ENCODE results near the gene DRD1.

The DRD1 gene

GRCh38 chr5:175392236-175392635 lies 51.7 kb downstream of the DRD1 start:
- TF ChIP-seq CTCF (IDR thresholded peaks at IDR 0.05): no peak
- H3K36me3 ChIP-seq: no peaks in the 10 kb centered on the region
- H3K9me3 ChIP-seq: no peaks in the 10 kb centered on the region
- H3K27ac ChIP-seq: no peak overlapping the region
- no peaks in the 10 kb centered on the region for H3K27me3 ChIP-seq
- H3K4me1 ChIP-seq (ENCODE audit: control insufficient read depth in 1 of 2, insufficient read depth in 1 of 2, low read depth in 1 of 2, low read length in 1 of 2): no peaks in the 10 kb centered on the region
- no peak overlapping the region for H3K4me3 ChIP-seq (ENCODE audit: low read depth in 1 of 2, low read length in 1 of 2)

GRCh38 chr5:175390352-175391083 lies 53.5 kb downstream of the DRD1 start:
- Histone ChIP-seq H3K4me1 (ENCODE audit: control insufficient read depth in 1 of 2, insufficient read depth in 1 of 2, low read depth in 1 of 2, low read length in 1 of 2) (no peaks in the 10 kb centered on the region), H3K27ac (no peak overlapping the region), H3K9me3 (no peaks in the 10 kb centered on the region), H3K27me3 (peaks cover 5% of the 10 kb centered on the region), H3K4me3 (ENCODE audit: low read depth in 1 of 2, low read length in 1 of 2) (no peak overlapping the region), H3K36me3 (no peaks in the 10 kb centered on the region)
- no peak for TF ChIP-seq CTCF (IDR thresholded peaks at IDR 0.05)

Data from neutrophil (primary cell).